HG03565 (cell line): ENCODE results near the gene RAMP3.
"Not testable (repeated sequence)": the region's sequence is repeated elsewhere in the genome, so short reads cannot be mapped to it uniquely, and the experiment has no call there.

ENCODE experiments used
- ATAC-seq: cut with Tn5 transposase; IDR thresholded peaks from one replicate; pipeline ENCODE4 v1.9.1; 2021; ENCODE audit warnings: mild to moderate bottlenecking, moderate library complexity; ENCODE audit not compliant: unreplicated experiment

The RAMP3 gene

GRCh38 chr7:45131891-45132290 lies 25.7 kb upstream of the RAMP3 start:
- no peak for ATAC-seq

GRCh38 chr7:45132708-45133320 lies 24.8 kb upstream of the RAMP3 start:
- ATAC-seq, result no peak

- no peak for ATAC-seq
Measured at GRCh38 chr7:45133352-45133751, 24.2 kb upstream of the RAMP3 start.

GRCh38 chr7:45133877-45134276 lies 23.7 kb upstream of the RAMP3 start:
- ATAC-seq, result no peak

- ATAC-seq, result peak; percentile 56
Measured at GRCh38 chr7:45136106-45137060, 21.2 kb upstream of the RAMP3 start.

- no peak for ATAC-seq
Measured at GRCh38 chr7:45138433-45139267, 18.9 kb upstream of the RAMP3 start.

- no peak for ATAC-seq
Measured at GRCh38 chr7:45140827-45141226, 16.8 kb upstream of the RAMP3 start.

GRCh38 chr7:45143616-45144015 lies 14.0 kb upstream of the RAMP3 start:
- ATAC-seq, result no peak

GRCh38 chr7:45145881-45146280 lies 11.7 kb upstream of the RAMP3 start:
- no peak for ATAC-seq

- ATAC-seq, result no peak
Measured at GRCh38 chr7:45146531-45147379, 10.8 kb upstream of the RAMP3 start.

- ATAC-seq, result no peak
Measured at GRCh38 chr7:45147858-45148652, 9.5 kb upstream of the RAMP3 start.

- no peak for ATAC-seq
Measured at GRCh38 chr7:45148653-45148973, 9.0 kb upstream of the RAMP3 start.

- no peak for ATAC-seq
Measured at GRCh38 chr7:45149606-45150005, 8.0 kb upstream of the RAMP3 start.

- no peak for ATAC-seq
Measured at GRCh38 chr7:45150199-45150598, 7.4 kb upstream of the RAMP3 start.

- ATAC-seq, result no peak
Measured at GRCh38 chr7:45151131-45151684, 6.4 kb upstream of the RAMP3 start.

GRCh38 chr7:45151967-45152366 lies 5.6 kb upstream of the RAMP3 start:
- ATAC-seq, result no peak

GRCh38 chr7:45153233-45153632 lies 4.4 kb upstream of the RAMP3 start:
- ATAC-seq, result no peak

- not testable (repeated sequence) for ATAC-seq
Measured at GRCh38 chr7:45153861-45154260, 3.7 kb upstream of the RAMP3 start.

- ATAC-seq, result no peak
Measured at GRCh38 chr7:45155357-45155900, 2.2 kb upstream of the RAMP3 start.
